ENCODE data around the gene RRP15.

Gene RRP15

DNA sequence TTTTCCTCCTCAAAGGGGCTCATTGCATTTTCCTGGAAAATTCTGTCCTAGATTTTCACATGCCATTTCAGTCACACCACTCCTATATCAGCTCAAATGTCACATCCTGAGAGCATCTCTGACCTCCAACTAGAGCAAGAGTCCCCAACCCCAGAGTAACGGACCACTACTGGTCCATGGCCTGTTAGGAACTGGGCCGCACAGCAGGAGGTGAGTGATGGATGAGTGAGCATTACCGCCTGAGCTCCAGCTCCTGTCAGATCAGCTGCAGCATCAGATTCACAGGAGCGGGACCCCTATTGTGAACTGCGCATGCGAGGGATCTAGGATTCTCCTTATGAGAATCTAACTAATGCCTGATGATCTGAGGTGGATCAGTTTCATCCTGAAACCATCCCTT lies 12.7 kb upstream of the RRP15 start:
- in situ Hi-C loops (cut with HindIII; ENCODE audit: low sequenced_read_pairs) = no loop called here
- H3K4me3 ChIP-seq (ENCODE audit: low read depth, low read length) = no peak overlapping the region
- TF ChIP-seq, protein P1, sequence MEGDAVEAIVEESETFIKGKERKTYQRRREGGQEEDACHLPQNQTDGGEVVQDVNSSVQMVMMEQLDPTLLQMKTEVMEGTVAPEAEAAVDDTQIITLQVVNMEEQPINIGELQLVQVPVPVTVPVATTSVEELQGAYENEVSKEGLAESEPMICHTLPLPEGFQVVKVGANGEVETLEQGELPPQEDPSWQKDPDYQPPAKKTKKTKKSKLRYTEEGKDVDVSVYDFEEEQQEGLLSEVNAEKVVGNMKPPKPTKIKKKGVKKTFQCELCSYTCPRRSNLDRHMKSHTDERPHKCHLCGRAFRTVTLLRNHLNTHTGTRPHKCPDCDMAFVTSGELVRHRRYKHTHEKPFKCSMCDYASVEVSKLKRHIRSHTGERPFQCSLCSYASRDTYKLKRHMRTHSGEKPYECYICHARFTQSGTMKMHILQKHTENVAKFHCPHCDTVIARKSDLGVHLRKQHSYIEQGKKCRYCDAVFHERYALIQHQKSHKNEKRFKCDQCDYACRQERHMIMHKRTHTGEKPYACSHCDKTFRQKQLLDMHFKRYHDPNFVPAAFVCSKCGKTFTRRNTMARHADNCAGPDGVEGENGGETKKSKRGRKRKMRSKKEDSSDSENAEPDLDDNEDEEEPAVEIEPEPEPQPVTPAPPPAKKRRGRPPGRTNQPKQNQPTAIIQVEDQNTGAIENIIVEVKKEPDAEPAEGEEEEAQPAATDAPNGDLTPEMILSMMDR (IDR thresholded peaks at IDR 0.05; ENCODE audit: low read depth, low read length, missing control alignments) = no peak
- no peak for DNase-seq (ENCODE audit: low read depth)

DNA sequence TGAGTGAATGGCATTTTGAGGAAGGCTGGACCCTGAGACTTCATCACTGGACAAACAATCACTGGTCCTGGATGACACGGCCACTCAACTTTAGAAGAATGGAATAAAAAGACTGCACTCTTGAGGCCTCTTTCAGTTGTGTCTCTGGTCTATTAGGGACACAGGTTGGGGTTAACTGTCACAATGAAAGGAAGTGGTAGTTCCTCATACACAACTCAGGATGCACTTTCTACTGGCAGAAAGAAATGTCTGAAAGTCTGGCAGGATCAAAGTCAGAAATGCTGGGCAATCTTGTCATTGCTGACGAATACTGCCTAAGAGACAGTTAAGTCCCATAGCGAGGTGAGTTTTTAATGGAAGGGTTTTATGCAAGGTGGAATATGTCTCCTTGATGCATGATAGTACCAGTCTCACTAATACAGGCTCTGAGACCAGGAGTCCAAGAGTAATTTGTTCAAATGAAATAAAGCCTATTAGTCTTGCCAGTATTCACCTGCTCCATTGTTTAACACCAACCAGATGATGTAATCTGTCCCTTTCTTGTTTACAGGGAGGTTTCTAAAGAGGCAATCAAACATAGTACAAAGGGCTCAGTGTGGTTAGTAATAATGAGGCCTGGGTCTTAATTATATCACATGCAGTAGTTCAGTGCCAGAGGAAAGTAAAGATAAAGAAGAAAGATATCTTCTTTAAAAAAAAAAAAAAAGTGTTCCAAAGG lies 11.2 kb upstream of the RRP15 start:
- TF ChIP-seq, protein P1 (IDR thresholded peaks at IDR 0.05; ENCODE audit: low read depth, low read length, missing control alignments) = no peak
- H3K4me3 ChIP-seq (ENCODE audit: low read depth, low read length) = no peak overlapping the region
- DNase-seq (ENCODE audit: low read depth) = no peak
- in situ Hi-C loops (cut with HindIII; ENCODE audit: low sequenced_read_pairs) = no loop called here

DNA sequence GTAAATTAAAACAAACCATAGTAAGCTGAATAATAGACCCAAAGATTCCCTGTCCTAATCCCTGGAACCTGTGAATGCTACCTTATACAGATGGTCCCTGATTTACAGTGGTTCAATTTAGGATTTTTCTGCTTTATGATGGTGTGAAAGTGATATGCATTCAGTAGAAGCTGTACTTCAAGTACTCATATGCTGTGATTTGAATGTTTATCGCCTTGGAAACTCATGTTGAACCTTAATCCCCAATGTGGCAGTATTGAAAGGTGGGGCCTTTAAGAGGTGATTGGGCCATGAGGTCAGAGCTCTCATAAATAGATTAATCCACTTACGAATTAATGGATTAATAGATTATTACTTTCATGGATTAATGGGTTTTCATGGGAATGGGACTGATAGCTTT lies 10.6 kb upstream of the RRP15 start:
- TF ChIP-seq, protein P1 (IDR thresholded peaks at IDR 0.05; ENCODE audit: low read depth, low read length, missing control alignments) = no peak
- DNase-seq (ENCODE audit: low read depth) = no peak
- in situ Hi-C loops (cut with HindIII; ENCODE audit: low sequenced_read_pairs) = no loop called here
- no peak overlapping the region for H3K4me3 ChIP-seq (ENCODE audit: low read depth, low read length)

DNA sequence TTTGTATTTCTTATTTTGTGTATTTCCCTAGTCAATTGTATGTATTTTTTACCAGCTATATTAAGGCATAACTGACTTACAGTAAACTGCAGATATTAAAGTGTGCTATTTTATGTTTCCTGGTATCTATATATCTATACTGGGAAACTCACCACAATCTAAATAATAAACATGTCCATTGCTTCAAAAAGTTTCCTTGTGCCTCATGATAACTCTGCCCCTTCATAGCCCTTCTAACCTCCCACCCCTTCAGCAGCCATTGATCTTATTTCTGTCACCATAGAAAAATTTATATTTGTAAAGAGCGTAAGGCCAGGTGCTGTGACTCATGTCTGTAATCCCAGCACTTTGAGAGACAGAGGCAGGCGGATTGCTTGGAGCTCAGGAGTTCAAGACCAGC lies 9.3 kb upstream of the RRP15 start:
- H3K4me3 ChIP-seq (ENCODE audit: low read depth, low read length) = no peak overlapping the region
- no peak for DNase-seq (ENCODE audit: low read depth)
- TF ChIP-seq, protein P1 (IDR thresholded peaks at IDR 0.05; ENCODE audit: low read depth, low read length, missing control alignments) = no peak
- in situ Hi-C loops (cut with HindIII; ENCODE audit: low sequenced_read_pairs) = no loop called here

DNA sequence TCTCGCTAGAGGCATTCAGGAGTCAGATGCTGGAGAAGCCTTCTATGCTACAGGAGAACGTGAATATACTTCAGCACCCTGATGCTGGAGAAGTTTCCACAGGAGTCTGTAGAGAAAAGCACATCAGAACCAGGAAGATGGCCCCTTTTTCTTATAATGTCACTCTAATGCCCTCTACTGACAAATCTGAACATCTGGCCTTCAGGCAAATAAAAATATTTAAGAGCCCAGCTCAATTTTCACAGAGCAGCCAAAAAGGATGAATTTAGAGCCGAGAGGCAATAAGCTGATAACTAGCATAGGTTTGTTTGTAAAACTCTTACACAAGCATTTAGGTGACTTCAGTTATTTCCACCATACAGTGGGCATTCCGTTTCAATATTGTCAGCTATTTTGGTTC lies 3.8 kb upstream of the RRP15 start:
- no peak overlapping the region for H3K4me3 ChIP-seq (ENCODE audit: low read depth, low read length)
- TF ChIP-seq, protein P1 (IDR thresholded peaks at IDR 0.05; ENCODE audit: low read depth, low read length, missing control alignments) = no peak
- DNase-seq (ENCODE audit: low read depth) = no peak
- in situ Hi-C loops (cut with HindIII; ENCODE audit: low sequenced_read_pairs) = no loop called here

DNA sequence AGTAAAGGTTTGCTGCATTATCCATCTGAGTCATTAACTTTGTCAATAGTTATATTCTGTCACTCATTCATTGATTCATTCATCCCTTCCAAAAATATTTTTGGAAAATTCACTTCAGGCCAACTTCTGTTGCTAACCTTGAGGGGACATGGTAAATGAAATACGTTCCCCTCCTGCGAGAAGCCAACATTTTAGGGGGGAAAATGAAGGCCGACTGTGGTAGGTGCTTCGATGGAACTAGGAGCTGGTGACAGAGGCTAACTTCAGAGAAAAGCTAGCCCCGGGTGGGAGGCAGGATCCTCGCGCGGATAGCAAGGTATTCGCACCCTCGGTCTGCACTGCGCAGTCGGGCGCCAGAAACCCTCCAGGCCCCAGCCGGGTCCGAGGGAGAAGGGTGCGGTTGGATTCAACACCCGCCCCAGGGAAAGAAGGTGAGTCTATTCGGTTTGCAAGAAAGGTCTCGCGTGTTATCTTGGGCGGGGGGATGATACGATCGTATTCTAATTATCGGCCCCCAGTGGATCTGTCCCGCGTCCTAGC lies 646 bp upstream of the RRP15 start:
- no peak for DNase-seq (ENCODE audit: low read depth)
- in situ Hi-C loops (cut with HindIII; ENCODE audit: low sequenced_read_pairs) = no loop called here
- TF ChIP-seq, protein P1 (IDR thresholded peaks at IDR 0.05; ENCODE audit: low read depth, low read length, missing control alignments) = no peak
- peak overlapping the region; percentile 87 for H3K4me3 ChIP-seq (ENCODE audit: low read depth, low read length)

Measured in astrocyte of the cerebellum (primary cell).